Endothelial cell of umbilical vein (primary cell): Measurements from ENCODE around the gene HAUS6. TPM values are rescaled to one million over a fixed set of nuclear protein-coding genes. Genes with fewer than 3 reads are reported as not detected.

ENCODE experiments used
- BruUV-seq: library from RNA; stranded (reverse); fragments of 400-500 nt; replicated peaks from 2 replicates; lab custom pipeline; 2021; lab: Mats Ljungman, UMichigan
- CTCF ChIA-PET: fragments of 300-600, 350-600 bp; sonication (Branson Sonifier 250); formaldehyde crosslinking; loops from one replicate; lab custom pipeline; 2021; ENCODE audit warnings: antibody characterized with exemption, inconsistent platforms; lab: Charles Lee
- POLR2A ChIA-PET: fragments of 300-600, 350-600 bp; sonication (Branson Sonifier 250); formaldehyde crosslinking; loops from one replicate; lab custom pipeline; 2021; ENCODE audit warnings: antibody characterized with exemption, inconsistent platforms; lab: Charles Lee
- DNase-seq: peaks from one replicate; pipeline ENCODE4 v3.0.0-alpha.2; 2011; ENCODE audit warnings: low read depth, low spot score
- FAIRE-seq: peaks from 2 replicates; lab custom pipeline; 2011; peaks lifted over from hg19 to GRCh38; lab: Jason Lieb, UNC
- H2AFZ ChIP-seq: 2 replicates; pipeline ENCODE4 v1.6.0; 2012; ENCODE audit warnings: low read depth, low read length, control low read depth, inconsistent platforms
- H3K27ac ChIP-seq: 2 replicates; pipeline ENCODE4 v1.5.1; 2011; ENCODE audit warnings: low read depth, mild to moderate bottlenecking, control low read depth, low read length, moderate library complexity; ENCODE audit not compliant: insufficient read depth
- H3K27me3 ChIP-seq, 2 experiments: 2 replicates each; pipeline versions ENCODE4 v1.6.0 to v1.6.1; 2011; ENCODE audit warnings: low read length in 2 of 2, mixed read lengths in 1 of 2; ENCODE audit not compliant: control insufficient read depth in 2 of 2, insufficient read depth in 2 of 2
- H3K36me3 ChIP-seq, 2 experiments: 2 replicates in 1 of 2; 3 replicates in 1 of 2; pipeline ENCODE4 v1.5.1; 2011; ENCODE audit warnings: low read length in 2 of 2, mild to moderate bottlenecking in 1 of 2, moderate library complexity in 1 of 2; ENCODE audit not compliant: control insufficient read depth in 2 of 2, insufficient read depth in 2 of 2; ENCODE audit errors: extremely low read depth in 1 of 2
- H3K4me1 ChIP-seq: 3 replicates; pipeline ENCODE4 v1.5.1; 2011; ENCODE audit warnings: mild to moderate bottlenecking, low read length; ENCODE audit not compliant: control insufficient read depth, insufficient read depth; ENCODE audit errors: extremely low read depth
- H3K4me2 ChIP-seq: 2 replicates; pipeline ENCODE4 v1.6.1; 2011; ENCODE audit warnings: low read length, control low read depth, mixed read lengths; ENCODE audit not compliant: insufficient read depth
- H3K4me3 ChIP-seq, 3 experiments: fragments of 200-600 bp in 1 of 3; sonication (generic), shearing (Covaris generic) in 1 of 3; replicated peaks in 1 of 3; 2 replicates each; pipeline ENCODE4 v1.5.1; 2011 to 2016; ENCODE audit warnings: control low read depth in 3 of 3, low read length in 3 of 3, mild to moderate bottlenecking in 2 of 3, inconsistent platforms in 1 of 3, low read depth in 1 of 3, moderate library complexity in 1 of 3; ENCODE audit not compliant: insufficient read depth in 1 of 3
- H3K79me2 ChIP-seq: 2 replicates; pipeline ENCODE4 v1.6.0; 2012; ENCODE audit warnings: low read length, inconsistent platforms; ENCODE audit not compliant: control insufficient read depth, insufficient read depth
- H3K9ac ChIP-seq: replicated peaks from 2 replicates; pipeline ENCODE3; 2011; ENCODE audit warnings: low read length, control low read depth; ENCODE audit not compliant: insufficient read depth; ENCODE audit errors: extremely low read depth
- H3K9me1 ChIP-seq: replicated peaks from 3 replicates; pipeline ENCODE4 v1.6.0; 2011; ENCODE audit warnings: mild to moderate bottlenecking, low read length; ENCODE audit not compliant: control insufficient read depth, insufficient read depth; ENCODE audit errors: extremely low read depth
- H3K9me3 ChIP-seq: replicated peaks from 2 replicates; pipeline ENCODE4 v1.5.1; 2012; ENCODE audit warnings: low read length, inconsistent platforms; ENCODE audit not compliant: control insufficient read depth, insufficient read depth
- H4K20me1 ChIP-seq: replicated peaks from 2 replicates; pipeline ENCODE3; 2011; ENCODE audit warnings: mild to moderate bottlenecking, low read length; ENCODE audit not compliant: control insufficient read depth, insufficient read depth; ENCODE audit errors: extremely low read depth
- CTCF ChIP-seq, 2 donors: IDR thresholded peaks; 1 replicate in 1 of 2; 2 replicates in 1 of 2; pipeline ENCODE4 v1.5.1; 2011; ENCODE audit warnings: low read length in 2 of 2, mild to moderate bottlenecking in 2 of 2, moderate library complexity in 2 of 2, control low read depth in 1 of 2, inconsistent platforms in 1 of 2, low read depth in 1 of 2; ENCODE audit not compliant: insufficient read depth in 1 of 2; ENCODE audit errors: extremely low read depth in 1 of 2
- EZH2 ChIP-seq: IDR thresholded peaks from 2 replicates; pipeline ENCODE4 v1.6.1; 2012; ENCODE audit warnings: borderline replicate concordance, low read depth, mild to moderate bottlenecking, moderate library complexity, low read length, inconsistent platforms; ENCODE audit not compliant: severe bottlenecking
- FOS ChIP-seq: IDR thresholded peaks from 2 replicates; pipeline ENCODE4 v1.6.1; 2011; ENCODE audit warnings: mild to moderate bottlenecking, low read length, moderate library complexity, borderline replicate concordance; ENCODE audit not compliant: insufficient read depth
- GATA2 ChIP-seq: IDR thresholded peaks from 2 replicates; pipeline ENCODE4 v1.7.0; 2011; ENCODE audit warnings: low read depth, mild to moderate bottlenecking, moderate library complexity, mixed read lengths, low read length; ENCODE audit not compliant: insufficient read length, insufficient read depth
- JUN ChIP-seq: IDR thresholded peaks from 2 replicates; pipeline ENCODE4 v1.6.1; 2011; ENCODE audit warnings: borderline replicate concordance, low read depth; ENCODE audit not compliant: insufficient read length, insufficient read depth
- MAX ChIP-seq: IDR thresholded peaks from 2 replicates; pipeline ENCODE4 v1.6.1; 2011; ENCODE audit not compliant: insufficient read depth, insufficient read length
- MYC ChIP-seq: IDR thresholded peaks from one replicate; pipeline ENCODE4 v1.6.1; 2011; ENCODE audit warnings: mild to moderate bottlenecking, low read depth, low read length
- POLR2A ChIP-seq: IDR thresholded peaks from 2 replicates; pipeline ENCODE4 v1.6.1; 2012; ENCODE audit warnings: low read depth, mild to moderate bottlenecking, control low read depth, low read length
- POLR2AphosphoS5 ChIP-seq: IDR thresholded peaks from 2 replicates; pipeline ENCODE4 v1.6.1; 2012; ENCODE audit warnings: low read depth, mild to moderate bottlenecking, control low read depth, low read length, moderate library complexity; ENCODE audit not compliant: insufficient read depth
- dilution Hi-C: fragments of 300-500 bp; cut with MboI; formaldehyde crosslinking; loops from one replicate; pipeline ENCODE4 v1.15.0; 2019; ENCODE audit warnings: low sequenced_read_pairs; ENCODE audit not compliant: extremely low pct_ligation_motif_present
- intact Hi-C: fragments of 100-400 bp; cut with micrococcal nuclease; formaldehyde crosslinking; loops from one replicate; pipeline ENCODE4 v1.10.0; 2022
- polyA plus RNA-seq, 4 experiments: library from polyadenylated mRNA; depleted of rRNA in 3 of 4; stranded (reverse) in 3 of 4; unstranded in 1 of 4; fragments of >200 nt; gene quantifications; 2 replicates each; pipeline versions ENCODE4 v1.2.1 to v1.2.3, GENCODE V29; 2011 to 2012; ENCODE audit warnings: missing spikeins in 1 of 4
- total RNA-seq: library from RNA; stranded (reverse); gene quantifications from 2 replicates; pipeline ENCODE4 v1.2.3, GENCODE V29; 2021

HAUS6 gene
- total and polyA plus RNA-seq, 2 donors (not counting 3 experiments of a cell fraction or from before 2014, with no cell fraction given): 4.5 to 19.6 TPM

- no peak for DNase-seq
- no peak for TF ChIP-seq FOS
- TF ChIP-seq MAX: no peak
- TF ChIP-seq EZH2: no peak
- no peak for TF ChIP-seq JUN
- no peak for TF ChIP-seq POLR2A
- TF ChIP-seq GATA2: no peak
- no peak for TF ChIP-seq CTCF (IDR thresholded peaks at IDR 0.05; ENCODE audit: extremely low read depth in 1 of 2, insufficient read depth in 1 of 2, low read depth in 1 of 2, low read length in 2 of 2)
- no peak for TF ChIP-seq MYC
- TF ChIP-seq POLR2AphosphoS5: no peak
- intact Hi-C loops (loop anchor here (5.0 kb wide), 1 partner anchor 261 kb away; no protein-coding TSS in a partner anchor), dilution Hi-C loops (no loop called here)
- no peak for FAIRE-seq
- ChIA-PET POLR2A (no interaction called here), CTCF (interaction anchor here (1.6 to 1.9 kb wide), 2 partner anchors 58 to 341 kb away, joined by 6 to 9 read pairs; no protein-coding TSS in a partner anchor)
- no peak overlapping the region for H2AFZ ChIP-seq
- peaks cover 22 to 28% of the 10 kb centered on the region in 2 experiments for H3K36me3 ChIP-seq
- H3K4me3 ChIP-seq: no peak overlapping the region
- no peak overlapping the region for H3K4me2 ChIP-seq
- no peaks in the 10 kb centered on the region for H3K79me2 ChIP-seq
- H3K27me3 ChIP-seq: no peaks in the 10 kb centered on the region
- H3K4me1 ChIP-seq: peaks cover 30% of the 10 kb centered on the region
- H3K9me3 ChIP-seq: no peaks in the 10 kb centered on the region
- H3K27ac ChIP-seq: no peak overlapping the region
- no peak overlapping the region for H3K9ac ChIP-seq
- no peaks in the 10 kb centered on the region for H4K20me1 ChIP-seq
- no peaks in the 10 kb centered on the region for H3K9me1 ChIP-seq
- TSS peak; percentile 6 for BruUV-seq
Measured at GRCh38 chr9:19116107-19116790, 13.5 kb upstream of the HAUS6 start.
